NCI-H2227 treated with DMSO at 0.1 percent for 48 hours (cell line): ENCODE measurements around the gene UBR2.
"Not testable (repeated sequence)": the region's sequence is repeated elsewhere in the genome, so short reads cannot be mapped to it uniquely, and the experiment has no call there.

Source experiments
- DNase-seq: peaks from one replicate; lab custom pipeline; 2025; lab: John Stamatoyannopoulos, UW

The UBR2 gene

DNA sequence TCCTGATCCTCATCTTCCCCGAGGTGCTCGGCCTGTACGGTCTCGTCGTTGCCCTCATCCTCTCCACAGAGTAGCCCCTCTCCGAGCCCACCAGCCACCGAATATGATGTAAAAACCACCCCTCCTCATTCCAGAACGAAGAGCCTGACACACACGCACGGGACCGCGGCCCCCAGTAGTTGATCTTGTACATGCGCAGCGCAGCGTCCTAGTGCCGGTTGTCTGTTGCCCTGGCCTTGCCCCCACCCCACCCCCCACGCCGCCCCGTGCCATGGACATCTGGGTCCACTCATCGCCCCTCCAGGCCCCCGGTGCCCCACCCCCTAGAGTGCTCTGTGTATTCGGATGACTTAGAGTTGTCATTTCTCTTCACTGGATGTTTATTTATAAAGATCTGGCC lies 163.8 kb downstream of the UBR2 start:
- no peak for DNase-seq

- DNase-seq, result no peak
These were observed 165.9 kb downstream of the UBR2 start for GRCh38 chr6:42729731-42730130.

DNA sequence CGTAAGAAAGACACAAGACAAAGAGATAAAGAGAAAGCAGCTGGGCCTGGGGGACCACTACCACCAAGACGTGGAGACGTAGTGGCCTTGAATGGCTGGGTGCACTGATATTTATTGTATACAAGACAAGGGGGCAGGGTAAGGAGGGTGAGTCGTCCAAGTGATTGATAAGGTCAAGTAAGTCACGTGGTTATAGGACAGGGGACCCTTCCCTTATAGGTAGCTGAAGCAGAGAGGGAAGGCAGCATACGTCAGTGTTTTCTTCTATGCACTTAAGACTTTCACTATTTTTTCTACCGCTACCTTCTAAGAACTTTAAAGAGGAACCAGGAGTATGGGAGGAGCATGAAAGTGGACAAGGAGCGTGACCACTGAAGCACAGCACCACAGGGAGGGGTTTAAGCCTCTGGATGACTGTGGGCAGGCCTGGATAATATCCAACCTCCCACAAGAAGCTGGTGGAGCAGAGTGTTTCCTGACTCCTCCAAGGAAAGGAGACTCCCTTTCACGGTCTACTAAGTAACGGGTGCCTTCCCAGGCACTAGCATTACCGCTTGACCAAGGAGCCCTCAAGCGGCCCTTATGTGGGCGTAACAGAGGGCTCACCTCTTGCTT lies 170.1 kb downstream of the UBR2 start:
- DNase-seq, result not testable (repeated sequence)

- DNase-seq, result no peak
These were observed 172.1 kb downstream of the UBR2 start for GRCh38 chr6:42735976-42736375.

DNA sequence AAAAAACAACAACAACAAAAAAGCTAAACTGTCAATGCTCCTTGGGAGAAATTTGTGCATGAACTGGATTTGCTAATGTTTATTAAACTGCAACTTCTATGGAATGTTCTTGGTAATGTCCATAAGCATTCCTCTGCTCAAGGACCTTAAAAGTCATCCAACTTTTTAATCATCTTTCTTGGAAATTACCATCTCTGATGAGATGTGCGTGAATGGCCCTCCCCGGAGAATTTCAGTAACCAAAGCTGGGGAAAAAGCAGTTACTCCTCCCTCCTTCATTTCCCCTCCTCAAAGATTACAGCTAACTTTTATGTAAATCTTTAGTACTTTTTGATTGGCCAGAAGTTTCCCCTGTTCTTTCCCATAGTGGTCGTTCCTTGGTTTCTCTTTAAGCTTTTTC lies 176.9 kb downstream of the UBR2 start:
- no peak for DNase-seq

- DNase-seq, result peak; percentile 80
These were observed 178.5 kb downstream of the UBR2 start for GRCh38 chr6:42742116-42742894.
